Activated CD8-positive, alpha-beta memory T cell treated with anti-CD3 and anti-CD28 coated beads, Interleukin-2, amount 50 U/mL, for 1 hour (primary cell): ENCODE results near the gene PRPF38B.
A peak's percentile ranks its signal among the peaks of the same experiment; 100 is the strongest.

Experiments used
- DNase-seq: peaks from one replicate; pipeline ENCODE4 v3.0.0-alpha.2; 2020; ENCODE audit errors: extremely low read depth

PRPF38B gene

DNA sequence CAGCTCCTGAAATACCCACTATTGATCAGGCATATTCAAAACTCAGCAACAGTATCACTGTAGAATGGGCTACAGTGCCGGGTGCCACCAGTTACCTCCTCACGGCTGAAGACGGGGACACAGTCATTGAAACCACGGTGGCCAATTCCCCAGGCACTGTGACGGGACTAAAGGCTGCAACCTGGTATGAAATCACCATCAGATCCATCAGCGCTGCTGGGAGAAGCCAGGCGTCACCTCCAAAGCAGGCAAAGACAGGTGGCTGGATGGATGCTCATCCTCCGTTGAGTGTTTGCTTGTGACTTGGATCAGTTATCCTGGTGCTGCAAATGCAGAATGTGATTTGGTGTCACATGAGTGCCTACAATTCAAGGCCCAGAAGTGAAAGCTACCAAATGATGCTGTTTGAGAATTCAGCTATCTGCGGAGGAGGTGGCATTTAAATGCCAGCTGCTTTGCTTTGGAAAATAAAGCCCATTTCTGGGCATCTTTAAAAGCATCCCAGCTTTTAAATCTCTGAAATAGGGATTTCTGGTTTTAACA, 25.7 kb downstream of the PRPF38B start:
- no peak for DNase-seq

DNA sequence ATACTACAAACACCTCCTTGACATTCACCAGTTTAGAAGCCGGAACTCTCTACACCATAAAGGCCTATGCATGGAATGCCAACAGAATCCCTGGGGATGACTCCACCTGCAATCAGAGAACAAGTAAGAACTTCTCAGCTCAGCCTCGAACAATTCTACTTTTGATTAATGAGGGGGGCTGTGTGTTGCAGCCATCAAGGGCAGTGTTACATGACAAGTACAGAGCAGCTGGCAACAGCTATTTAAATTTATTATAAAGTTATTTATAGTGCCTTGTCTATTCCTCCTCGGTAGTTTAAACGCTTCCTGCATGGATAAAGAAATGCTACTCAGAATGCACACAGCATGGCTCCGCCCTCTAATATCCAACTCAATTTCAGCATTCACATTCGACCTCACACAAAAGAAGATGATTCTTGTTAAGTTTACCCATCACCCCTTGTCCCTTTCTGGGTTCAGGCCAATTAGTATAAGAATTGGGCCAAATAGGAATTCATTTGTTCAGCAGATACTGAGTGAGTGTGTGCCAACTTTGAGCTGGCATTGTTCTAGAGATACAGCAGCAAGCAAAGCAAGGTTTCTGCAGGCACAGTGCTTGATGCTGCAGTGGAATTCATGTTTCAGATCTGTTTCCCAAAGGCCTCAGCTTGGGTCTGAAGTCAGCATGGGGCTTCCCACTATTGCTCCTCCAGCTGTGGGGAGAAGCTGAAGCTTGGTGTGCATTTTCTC, 27.0 kb downstream of the PRPF38B start:
- DNase-seq = no peak

DNA sequence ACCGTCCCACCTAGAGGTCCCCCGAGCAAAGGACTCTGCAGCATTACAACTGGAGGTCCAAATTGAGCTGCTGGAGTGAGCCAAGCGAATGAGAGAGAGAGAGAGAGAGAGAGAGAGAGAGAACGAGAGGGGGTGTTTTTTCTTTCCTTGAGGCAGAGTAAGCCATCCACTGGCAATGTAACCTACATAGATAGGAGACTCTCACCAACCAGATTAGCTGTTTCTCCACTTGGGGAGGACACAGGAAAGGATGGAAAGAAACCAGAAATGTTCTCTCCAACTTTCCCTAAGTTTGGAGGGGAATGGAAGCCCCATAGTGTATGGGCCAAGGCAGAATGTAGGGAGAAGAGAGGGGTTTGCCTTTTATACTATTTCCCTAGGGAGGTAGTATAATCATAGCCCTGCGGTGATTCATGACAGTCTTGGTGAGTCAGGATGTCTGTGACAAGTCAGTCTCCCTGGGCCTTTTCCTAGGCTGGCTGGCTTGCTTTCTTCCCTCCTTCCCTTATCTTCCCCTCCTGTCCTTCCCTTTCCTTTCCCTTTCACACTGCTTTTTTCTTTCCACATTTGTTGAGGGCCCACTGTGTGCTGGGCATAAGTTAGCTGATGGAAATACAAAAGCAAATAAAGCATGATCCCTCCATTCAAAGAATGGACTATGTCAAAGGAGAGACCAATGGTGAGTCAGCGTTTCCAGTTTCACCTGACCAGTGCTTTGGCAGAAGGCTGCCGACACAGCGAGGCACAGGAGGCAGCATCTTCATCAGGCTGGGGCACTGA, 27.7 kb downstream of the PRPF38B start:
- no peak for DNase-seq

DNA sequence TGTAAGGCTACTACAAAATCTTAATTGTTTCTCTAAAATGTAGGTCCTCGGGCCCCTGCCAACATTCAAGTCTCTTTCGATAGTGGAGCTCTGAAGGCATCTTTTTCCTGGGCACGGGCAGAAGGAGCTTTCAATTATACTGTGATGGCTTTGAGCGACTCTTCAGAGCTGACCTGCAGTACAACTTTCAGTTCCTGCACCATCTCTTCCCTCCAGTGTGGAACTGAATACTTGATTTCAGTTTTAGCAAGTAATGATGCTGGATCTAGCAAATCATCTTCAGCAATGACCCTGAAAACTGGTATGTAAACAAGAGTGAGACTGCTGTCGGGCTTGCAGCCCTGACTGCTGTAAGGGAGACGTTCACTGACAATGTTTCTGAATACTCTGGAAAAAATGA, 30.2 kb downstream of the PRPF38B start:
- no peak for DNase-seq

DNA sequence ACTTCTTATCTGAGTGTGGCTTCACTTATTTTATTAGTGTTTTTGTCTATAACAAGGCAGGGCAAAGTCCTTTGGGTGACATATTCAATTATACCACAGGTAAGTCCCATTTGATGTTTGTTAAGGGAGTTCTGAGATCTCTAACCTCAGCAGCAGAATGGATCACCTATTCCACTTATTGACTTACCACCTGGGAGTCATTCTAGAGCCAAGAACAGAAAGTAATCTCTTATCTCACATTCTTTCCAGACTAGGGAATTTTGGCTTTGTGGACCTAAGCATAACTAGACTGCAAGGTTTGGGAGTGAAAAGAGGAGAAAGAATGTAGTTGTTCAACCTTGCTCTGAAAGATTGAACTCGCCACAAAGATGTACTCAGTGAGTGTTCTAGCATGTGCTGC, 33.8 kb downstream of the PRPF38B start:
- no peak for DNase-seq

DNA sequence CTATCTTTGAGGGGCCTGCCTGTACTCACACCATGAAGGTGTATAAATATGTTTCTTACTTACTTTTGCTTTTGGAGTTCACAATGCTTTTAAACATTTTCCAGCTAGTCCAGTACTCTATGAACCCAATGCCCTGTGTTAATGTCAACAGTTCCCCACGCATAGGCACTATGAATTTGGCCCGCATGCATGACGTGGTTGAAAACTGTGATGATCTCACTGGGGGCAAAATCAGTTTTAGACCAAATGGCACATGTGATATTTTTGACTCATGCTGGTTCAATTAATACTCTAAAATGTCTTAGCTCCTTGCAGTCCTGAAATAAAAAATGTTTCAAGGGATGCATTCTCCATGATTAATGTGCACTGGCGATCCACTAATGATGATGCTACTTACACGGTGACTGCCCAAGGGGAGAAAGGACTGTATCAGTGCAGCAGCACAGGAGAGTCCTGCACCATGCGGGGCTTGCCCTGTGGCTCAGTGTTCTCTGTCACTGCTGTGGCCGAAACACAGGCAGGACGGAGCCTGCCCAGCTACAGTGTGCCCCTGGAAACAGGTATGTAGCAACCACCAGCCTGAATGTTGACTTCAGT, 36.3 kb downstream of the PRPF38B start:
- no peak for DNase-seq

DNA sequence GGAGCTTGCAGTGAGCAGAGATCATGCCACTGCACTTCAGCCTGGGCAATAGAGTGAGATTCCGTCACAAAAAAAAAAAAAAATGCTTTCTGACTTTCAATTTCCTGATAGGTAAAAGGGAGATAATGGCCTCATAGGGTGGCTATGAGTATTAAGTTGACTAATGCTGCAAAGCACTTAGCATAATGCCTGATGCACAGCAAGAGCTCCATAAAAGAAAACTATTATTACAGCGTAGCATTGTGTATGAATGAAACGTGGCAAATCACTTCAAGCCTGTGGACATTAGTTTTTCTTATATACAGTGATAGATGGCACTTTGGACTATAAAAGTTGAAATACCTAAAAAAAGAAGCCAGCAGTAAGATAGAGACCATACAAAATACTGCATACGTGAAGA, 37.4 kb downstream of the PRPF38B start:
- no peak for DNase-seq

DNA sequence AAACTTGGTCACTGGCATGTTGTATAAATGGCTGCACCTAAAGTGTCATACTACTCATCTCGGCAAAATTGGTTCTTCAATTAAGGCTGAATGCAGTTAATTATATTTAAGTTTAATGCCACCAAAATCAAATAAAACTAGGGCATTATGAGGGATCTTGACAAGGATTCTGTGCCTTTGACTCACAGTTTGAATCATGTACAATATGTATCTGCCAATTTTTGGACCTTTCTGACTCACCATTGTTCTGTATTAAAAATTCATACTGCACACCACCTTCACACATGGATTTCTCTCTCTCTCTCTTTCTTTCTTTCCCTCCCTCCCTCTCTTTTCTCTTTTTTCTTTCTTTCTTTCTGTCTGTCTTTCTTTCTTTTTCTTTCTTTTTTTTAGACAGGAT, 40.3 kb downstream of the PRPF38B start:
- DNase-seq = no peak

DNA sequence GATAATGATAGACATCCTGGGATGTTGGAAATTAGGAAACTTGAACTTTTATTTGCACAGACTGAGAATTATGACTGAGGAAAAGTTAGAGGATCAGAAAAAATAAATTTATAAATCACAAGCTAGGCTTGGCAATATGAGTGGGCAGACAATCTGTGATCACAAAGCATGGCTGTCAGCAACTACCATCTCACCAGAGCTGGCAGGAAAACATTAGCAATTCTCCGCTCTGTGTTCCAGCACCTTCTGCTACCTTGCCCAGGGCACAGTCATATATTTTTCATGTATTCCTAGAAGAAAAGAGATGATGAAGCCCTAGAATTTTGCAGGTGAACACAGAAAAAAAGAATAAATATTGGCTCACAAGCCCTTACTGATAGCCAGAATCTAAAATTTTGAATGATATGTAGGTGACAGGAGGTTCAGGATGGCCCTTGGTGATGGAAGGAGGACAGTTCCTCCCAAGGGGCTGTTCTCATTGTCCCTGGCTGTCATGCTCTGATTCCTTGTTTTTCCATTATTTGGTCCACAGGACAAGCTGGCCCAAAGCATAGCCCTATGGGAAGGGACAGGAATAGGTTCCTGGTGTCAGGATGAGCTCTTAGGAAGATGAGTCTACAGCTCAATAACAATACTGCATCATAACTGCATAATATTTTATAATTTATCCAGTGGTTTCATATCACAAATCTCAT, 42.2 kb downstream of the PRPF38B start:
- DNase-seq = no peak

DNA sequence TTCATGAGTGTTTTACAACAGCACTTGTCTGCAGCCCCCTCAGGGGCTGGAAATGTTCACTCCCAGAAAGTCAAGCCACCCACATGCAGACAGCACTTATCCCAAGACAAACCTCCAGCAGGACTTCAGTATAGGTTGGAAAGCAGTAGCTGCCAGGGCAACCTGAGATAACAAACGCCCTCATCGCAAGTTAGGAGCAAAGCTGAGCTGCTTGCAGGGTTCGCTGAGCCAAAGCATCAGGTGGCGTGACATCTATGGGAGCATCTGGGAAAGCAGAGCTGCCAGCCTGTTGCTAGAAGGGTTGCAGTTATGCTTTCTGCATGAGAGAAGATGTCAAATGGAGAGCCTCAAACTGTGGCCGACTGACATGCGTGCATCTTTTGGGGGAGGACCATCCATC, 50.1 kb downstream of the PRPF38B start:
- DNase-seq = no peak

DNA sequence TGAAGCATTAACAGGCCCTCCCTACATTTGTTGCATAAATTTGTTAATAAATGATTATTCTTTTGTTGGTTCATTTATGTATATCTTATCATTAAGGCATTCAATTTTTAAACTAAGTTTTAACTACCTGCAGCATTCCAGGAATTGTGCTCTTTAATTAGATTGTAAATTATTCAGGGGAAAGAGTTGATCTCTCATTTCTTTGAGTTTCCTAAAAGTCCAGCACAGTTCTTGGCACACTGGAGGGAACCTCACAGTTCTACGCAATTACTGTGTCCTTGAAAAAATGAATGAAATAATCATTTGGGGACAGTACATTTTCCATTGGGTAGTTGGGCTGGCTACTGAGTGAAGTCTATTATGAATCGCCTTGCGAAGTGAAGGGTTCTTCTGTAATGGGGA, 53.9 kb downstream of the PRPF38B start:
- DNase-seq = no peak

DNA sequence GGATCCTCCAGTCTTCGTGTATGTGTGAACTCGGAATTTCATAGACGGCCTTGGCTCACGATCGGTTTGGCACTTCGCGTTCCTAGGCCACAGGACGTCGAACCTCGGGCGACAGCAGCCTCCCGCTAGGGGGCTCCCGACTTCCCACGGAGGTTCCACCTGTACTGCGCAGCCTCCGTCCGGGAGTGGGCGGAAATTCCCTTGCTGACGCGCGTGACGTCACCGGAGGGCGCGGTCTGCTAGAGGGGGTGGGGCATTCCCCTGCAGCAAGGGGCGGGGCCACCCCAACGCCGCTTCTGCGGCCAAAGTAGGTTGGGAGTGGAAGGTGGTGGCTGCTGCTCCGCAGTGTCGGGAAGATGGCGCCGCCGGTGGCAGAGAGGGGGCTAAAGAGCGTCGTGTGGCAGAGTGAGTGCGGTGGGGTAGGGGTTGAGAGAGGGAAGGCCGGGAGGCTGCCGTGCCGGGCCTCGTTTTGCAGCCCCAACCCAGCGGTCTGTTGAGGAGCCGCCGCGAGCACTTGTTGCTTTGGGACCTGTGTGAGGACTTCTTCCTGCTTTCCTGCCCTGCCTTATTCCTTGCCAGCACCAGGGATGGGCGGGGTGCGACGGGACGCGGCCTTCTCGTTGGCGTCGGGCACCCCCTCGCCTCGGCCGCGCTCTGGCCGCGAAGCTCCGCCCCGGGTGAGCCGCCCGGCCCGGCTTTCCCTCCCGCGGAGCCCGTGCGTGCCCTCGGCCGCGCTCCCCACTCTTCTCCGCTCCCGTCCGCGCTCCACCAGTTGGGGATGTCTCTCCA, 54.5 kb downstream of the PRPF38B start, which contains the start of gene STXBP3:
TSS of gene STXBP3 (plus strand) at position 293 of the 789 bp plus-strand sequence. CDS start at position 357, 64 bp downstream.
- DNase-seq = peak; percentile 99

DNA sequence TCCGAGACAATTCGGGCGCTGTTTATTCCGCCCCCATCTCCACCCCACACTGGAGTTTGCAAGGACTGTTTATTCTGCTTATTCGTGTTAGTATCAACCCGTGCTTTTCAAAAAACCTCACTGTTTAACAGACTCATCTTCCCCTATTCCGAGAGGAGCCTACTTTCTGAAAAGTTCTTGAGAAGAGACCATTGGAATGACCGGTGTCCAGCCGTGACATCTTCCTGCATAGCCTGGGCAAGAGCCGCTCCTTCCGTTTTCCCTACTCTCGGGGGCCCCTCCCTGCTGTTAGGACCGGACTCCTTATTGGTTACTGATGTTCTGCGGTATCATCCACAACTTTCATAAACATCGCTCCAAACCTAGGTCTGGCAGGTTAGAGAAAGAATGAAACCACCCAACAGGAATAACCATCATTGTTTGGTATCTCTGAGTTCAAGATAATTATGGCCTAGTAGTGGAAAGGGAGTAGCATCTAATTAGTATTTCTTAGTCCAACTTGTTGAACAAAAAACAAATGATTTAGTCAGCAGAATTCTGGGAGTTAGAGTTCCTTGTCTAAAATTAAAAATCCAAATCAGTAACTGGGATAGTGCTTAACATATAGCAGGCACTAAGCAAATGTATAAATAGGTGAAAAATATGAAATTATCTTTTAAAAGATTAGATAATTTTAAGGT, 55.2 kb downstream of the PRPF38B start:
- DNase-seq = no peak

DNA sequence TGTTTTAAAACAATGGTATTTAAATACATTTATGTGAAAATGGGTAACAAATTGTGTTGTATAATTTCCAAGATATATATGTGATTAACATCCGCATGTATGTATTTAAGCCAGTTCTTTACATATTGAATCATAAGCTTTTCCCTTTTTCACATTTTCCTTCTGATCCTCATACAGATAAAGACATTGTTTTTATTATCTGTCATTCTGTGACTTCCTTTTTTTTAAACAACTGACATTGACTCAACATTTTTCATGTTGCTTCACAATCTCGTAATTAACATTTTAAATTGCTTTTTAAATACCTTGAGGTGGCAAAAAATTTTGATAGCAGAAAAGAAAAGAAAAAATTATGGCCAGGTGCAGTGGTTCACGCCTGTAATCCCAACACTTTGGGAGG, 55.8 kb downstream of the PRPF38B start:
- DNase-seq = no peak

DNA sequence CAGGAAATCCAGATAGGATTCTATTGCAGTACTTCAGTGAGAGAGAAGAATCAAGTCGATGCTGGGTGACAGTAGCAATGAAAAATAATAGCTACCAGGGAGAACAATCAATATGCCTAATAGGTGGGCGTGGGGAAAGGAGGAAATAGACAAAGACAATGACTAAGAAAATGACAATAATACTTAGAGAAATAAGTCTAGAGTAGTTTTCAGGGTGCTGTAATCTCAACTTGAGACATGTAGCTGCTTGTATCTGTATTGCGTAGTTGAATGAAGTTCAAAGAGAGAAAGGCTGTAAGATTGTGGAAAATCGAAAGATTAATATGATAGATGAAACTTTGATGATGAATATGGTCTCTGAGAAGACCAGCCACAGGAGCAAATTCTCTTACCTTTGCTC, 57.0 kb downstream of the PRPF38B start:
- no peak for DNase-seq

DNA sequence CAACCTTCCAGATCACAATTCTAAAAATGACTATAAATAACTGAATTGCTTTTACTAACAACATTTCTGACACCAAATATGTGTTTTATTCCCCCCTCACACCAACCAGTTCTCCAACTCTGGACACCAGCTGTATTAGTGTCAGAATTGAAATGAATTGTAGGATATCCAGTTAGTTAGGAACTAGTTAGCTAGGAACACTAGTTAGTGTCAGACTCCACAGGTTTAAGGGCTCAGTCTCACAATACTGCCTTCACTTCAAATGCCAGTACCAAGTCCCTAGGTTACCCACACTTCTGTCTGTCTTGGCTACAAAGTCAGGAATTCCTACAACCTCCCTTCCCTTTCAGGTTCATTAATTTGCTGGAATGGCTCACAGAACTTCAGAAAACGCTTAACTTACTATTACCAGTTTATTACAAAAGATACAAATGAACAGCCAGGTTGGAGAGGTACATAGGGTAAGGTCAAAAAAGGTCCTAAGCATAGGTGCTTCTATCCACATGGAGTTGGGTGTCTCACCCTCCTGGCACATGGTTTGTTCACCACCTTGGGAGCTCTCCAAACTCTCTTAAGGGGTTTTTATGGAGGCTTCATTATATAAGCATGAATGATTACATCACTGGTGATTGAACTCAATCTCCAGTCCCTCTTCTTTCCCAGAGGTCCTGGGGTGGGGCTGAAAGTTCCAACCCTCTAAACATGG, 58.5 kb downstream of the PRPF38B start:
- no peak for DNase-seq
